DOHH2 (cell line): Measurements from ENCODE around the gene TBX4.

Experiments used
- CTCF ChIP-seq: fragments of 200-600 bp; sonication (generic); IDR thresholded peaks from one replicate; pipeline ENCODE4 v1.5.1; 2014; ENCODE audit warnings: antibody characterized with exemption, mild to moderate bottlenecking, low read depth, low read length; ENCODE audit not compliant: poor library complexity, severe bottlenecking
- EZH2phosphoT487 ChIP-seq: fragments of 200-600 bp; sonication (generic); IDR thresholded peaks from 2 replicates; pipeline ENCODE4 v1.6.1; 2017; ENCODE audit warnings: borderline replicate concordance, mild to moderate bottlenecking, antibody characterized with exemption, low read length, moderate library complexity, mixed read lengths

GRCh38 chr17:61485067-61485775 is 33.0 kb downstream of the TBX4 start:
- TF ChIP-seq CTCF (no peak), EZH2phosphoT487 (no peak)
